Cerebellar nuclear complex (tissue), 1 donor: ENCODE measurements around the gene NAIF1.
A peak's percentile ranks its signal among the peaks of the same experiment; 100 is the strongest.
"Not testable (repeated sequence)": the region's sequence is repeated elsewhere in the genome, so short reads cannot be mapped to it uniquely, and the experiment has no call there.

ENCODE experiments used
- DNase-seq, 2 experiments: peaks; one replicate each; lab custom pipeline; 2025; lab: John Stamatoyannopoulos, UW

The NAIF1 gene

DNA sequence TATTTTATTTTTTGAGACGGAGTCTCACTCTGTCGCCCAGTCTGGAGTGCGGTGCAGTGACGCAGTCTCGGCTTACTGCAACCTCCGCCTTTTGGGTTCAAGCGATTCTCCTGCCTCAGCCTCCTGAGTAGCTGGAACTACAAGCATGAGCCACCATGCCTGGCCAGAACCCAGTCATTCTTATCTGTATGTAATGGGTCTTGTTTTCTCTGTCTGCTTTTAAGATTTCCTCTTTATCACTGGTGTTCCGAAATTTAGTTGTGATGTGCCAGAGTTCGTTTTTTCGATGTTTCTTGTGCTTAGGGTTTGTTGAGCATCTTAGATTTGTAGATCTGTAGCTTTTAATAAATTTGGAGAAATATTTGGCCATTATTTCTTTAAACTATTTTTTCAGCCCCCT is 20.1 kb upstream of the NAIF1 start:
- DNase-seq: no peak

DNA sequence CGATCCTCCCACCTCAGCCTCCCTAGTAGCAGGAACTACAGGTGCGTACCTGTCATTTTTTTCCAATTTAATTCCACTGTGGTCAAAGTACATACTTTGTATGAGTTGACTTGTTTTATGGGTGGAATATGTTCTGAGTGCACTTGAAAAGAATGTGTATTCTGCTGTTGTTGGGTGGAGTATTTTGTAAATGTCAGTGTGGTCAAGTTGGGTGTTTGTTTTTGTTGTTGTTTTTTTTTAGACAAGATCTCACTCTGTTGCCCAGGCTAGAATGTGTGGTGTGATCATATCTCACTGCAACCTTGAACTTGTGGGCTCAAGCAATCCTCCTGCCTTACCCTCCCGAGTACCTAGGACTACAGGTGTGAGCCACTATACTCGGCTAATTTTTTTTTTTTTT is 18.8 kb upstream of the NAIF1 start:
- no peak for DNase-seq

DNA sequence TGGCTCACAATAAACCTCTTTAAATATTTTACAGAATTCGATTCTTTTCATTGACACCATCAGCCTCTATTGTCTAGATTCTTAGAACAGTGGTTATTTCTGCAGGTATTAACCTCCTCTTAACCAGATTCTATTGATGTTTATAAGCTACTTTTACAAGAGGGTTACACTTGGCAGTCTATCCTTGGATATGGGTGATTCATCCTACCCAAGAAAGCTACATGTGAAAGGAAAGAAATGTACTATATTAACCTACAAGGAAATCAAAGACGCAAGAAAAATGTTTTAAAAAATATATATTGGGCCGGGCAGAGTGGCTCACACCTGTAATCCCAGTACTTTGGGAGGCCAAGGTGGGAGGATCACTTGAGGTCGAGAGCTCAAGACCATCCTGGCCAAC is 17.6 kb upstream of the NAIF1 start:
- no peak for DNase-seq

DNA sequence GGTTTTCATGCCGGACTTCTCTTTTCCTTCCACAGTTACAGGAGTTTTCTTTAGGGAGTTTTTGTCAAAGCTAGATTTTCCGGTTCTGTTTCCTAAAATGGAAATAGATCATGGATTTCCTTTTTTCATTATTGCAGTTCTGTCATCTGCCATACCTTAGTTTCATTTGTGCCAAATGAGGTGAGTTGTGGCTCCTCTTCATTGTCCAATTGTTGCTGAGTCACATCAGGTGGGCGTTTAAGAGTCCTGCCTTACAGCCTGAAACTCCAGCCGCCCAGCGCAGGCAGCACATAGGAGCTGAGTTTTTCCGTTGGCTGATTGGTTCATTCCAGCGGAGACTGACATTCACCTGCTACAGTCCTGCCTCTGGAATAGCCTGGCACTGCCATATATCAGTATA is 15.0 kb upstream of the NAIF1 start:
- DNase-seq: no peak

DNA sequence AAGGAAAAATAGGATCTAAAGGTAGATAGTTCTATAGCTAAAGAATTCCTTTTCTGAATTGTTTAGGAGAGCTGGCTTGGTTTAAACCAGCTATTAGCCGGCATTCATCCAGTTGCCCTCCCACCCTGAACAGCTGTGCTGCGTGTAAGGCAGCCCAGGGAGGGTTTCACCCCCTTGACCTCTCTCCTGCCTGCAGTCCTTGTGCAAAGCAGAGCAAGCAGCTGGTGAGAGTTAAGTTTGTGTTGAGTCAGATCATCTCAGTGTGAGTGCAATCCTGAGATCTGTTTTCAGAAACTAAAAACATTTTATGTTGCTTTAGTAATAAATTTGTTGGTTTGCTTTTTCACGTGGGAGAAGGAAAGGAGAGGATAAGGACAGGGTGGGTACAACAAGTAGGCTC is 13.9 kb upstream of the NAIF1 start:
- no peak for DNase-seq

DNA sequence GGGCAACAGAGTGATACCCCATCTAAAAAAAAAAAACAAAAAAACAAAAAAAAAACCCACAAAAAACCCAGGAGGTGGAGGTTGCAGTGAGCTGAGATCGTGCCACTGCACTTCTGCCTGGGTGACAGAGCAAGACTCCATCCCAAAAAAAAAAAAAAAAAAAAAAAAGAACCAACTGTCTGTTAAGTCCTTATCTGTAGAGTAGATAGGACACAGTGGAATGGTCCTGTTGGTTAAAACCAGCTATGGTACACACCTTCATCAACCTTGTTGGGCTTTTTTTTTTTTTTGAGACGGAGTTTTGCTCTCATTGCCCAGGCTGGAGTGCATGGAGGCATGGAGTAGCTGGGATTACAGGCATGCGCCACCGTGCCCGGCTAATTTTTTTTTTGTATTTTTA is 13.1 kb upstream of the NAIF1 start:
- no peak for DNase-seq

DNA sequence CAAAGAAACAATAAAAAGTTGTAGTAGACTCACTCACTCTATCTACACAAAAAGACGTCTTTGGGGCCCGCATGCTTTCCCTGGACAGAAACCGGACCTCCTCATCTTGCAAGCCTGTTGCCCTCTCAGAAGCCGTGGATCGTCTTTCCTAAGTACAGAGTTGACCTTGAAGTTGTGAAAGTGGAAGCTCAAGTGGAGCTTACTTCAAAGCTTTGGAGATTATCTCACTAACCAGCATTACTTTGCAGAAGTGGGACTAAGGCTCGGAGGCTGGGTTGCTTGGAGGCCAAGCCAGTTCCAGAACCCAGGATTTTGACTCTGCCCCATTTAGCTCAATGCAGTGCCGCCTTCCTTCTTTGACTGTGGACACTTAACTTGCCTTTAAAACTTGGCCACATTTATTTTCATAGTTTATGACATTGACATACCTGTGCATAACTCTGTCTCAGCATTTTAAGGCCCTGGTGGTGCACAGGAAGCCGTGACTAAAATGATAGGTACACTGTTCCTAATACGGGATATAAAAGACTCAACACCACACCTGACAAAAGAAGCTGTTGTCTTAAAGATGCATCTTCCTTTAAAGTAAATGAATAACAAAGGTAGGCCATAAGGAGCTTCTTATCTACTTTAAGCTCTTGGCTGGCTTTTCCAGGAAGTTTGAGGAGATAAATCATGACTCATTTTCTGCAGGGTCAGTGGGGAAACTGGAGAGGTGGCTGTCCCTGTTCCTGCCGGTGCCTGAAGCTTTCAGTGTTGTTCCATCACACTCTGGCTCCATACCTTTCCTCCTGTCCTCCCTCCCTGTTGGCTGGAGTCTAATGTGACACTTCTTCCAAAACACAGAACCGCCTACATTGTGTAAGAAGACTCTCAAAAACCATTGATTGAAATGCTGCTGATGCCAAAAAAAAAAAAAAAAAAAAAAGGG is 11.6 kb upstream of the NAIF1 start:
- DNase-seq: no peak

DNA sequence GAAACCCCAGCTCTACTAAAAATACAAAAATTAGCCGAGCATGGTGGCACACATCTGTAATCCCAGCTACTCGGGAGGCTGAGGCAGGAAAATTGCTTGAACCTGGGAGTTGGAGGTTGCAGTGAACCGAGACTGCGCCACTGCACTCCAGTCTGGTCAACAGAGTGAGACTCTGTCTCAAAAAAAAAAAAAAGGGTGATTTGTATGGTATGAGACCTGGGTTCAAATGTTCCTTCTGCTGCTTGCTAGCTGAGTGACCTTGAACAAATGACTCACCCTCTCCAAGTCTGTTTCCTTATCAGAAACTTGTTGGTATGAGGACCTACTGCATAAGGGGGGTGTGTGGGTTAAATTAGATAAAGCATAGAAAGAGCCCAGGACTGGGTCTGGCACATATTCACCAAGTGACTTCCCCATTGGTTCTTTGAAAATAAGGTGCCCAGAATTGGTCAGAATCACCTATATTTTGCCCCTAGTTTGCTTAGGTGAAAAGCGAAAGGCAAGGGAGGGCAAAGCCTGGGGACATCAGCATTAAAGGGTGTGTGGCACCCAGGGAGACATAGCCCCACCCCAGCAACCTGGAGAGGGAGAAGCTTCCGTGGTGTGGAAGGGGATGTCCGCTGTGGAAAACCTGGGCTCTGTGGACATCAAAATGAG is 10.9 kb upstream of the NAIF1 start:
- DNase-seq: no peak

DNA sequence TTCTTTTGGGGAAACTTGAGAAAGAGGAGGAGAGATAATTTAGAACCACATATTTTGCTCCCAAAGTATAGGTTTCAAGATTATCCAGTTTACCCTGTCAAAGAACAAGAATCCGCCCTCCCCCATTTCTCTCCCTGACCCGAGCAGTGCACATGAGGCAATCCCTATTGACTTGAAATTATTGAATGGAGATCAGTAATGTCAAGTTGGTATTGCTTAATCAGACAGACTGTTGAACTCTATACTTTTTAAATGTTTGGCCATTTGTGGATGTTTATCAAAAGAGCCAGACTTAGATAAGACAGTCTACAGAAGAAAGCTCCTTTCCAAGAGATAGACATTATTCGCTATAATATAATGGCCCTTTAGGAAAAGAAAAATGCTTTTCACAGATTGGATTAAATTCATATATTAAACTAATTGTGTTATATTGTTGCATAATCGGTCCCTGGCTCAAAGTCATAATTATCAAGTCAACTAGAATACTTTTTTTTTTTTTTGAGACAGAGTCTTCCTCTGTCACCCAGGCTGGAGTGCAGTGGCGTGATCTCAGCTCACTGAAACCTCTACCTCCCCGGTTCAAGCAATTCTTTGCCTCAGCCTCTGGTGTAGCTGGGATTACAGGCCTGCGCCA is 6.2 kb upstream of the NAIF1 start:
- DNase-seq: no peak

DNA sequence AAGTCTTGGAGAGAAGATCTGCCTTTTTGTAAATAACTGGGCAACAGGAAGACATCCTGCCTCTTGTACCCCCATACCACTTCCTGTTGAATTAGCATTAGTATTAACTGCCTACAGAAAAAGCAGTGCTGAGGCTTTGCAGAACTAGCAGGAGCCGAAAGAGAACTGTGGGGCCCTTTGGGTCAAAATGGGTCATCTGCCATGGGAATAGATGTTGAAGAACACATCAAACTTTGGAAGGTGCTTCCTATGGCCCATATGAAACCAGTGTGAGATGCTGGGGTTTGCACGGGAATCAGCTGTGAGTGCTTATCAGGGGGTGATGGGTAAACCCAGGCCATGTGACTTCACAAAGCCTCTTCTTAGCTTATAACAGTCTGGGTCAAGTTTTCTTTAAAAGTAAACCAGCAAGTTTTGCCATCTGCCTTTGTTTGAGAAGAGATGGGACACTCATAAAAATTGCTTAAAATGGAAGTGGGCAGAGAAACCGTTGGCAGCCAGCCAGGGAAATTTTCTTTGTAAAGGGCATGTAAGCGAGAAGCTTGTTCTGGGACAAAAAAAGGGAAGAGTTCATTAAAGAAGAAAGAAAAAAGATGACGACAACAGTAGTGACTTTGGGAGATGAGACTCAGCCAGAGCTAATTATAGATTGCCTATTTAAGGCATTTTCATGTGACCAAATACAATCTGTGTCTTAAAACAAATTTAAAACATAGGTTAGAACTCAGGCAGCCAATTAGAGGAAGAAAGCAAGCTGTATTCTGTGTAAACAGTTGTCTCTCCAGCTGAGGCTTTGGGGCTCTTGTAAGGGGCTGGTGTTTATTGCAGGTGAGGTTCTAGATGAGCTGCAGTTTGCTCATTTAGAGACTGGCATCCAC is 5.3 kb upstream of the NAIF1 start:
- no peak for DNase-seq

DNA sequence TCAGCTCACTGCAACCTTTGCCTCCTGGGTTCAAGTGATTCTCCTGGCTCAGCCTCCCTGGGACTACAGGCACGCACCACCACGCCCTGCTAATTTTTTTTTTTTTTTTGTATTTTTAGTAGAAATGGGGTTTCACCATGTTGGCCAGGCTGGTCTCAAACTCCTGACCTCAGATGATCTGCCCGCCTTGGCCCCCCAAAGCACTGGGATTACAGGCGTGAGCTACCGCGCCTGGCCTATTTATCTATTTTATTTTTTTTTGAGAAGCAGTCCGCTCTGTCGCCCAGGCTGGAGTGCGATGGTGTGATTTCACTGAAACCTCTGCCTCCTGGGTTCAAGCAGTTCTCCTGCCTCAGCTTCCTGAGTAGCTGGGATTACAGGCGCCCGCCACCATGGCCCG is 4.4 kb upstream of the NAIF1 start:
- DNase-seq: not testable (repeated sequence)

DNA sequence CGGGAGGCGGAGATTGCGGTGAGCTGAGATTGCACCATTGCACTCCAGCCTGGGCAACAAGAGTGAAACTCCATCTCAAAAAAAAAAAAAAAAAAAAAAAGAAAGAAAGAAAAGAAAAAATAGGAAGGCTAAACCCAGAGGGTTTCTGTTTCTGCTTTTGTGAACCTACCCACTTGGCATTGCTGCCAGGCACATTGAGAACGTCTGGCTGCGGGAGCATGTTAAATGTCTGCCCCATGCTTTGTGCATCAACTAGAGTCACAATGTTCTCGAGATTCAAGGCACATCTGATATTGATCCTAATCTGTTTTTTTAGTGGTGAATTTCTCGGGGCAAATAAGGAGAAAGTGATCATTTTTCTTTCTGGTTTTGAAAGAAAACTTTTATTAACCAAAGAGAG is 3.8 kb upstream of the NAIF1 start:
- no peak for DNase-seq

DNA sequence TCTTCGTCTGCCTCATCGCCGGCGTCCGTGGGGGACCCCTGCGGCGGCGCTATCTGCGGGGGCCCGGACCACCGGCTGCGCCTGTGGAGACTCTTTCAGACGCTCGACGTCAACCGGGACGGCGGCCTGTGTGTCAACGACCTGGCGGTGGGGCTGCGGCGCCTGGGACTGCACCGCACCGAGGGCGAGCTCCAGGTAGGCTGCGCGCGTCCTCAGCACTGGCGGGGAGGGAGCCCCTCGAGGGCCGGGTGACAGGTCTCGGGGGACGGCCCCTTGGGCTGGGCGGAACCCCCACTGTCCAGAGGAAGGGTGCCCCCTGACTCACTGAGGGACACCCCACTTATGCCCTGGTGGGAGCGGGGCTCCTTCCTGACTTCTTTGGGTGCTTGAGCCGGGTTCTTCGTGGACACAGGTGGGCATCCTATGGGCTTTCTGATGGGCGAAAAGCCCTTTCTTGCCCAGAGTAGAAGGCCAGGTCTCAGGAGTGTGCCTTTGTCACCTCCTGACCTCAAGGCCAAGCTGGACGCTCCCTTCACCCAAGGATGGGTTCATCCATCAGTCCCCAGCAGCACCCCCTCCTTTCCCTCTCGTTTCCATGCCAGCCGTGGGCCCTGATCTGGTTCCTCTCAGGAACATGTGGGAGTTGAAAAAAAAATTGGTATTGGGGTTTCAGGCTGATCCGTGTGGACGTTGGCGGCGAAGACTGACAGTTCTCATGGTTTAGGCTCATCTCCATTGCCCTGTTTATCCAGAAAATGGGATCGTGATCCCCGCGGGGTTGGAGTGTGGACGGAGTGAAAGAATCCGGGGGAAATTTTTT is 1.5 kb upstream of the NAIF1 start:
- DNase-seq: no peak

DNA sequence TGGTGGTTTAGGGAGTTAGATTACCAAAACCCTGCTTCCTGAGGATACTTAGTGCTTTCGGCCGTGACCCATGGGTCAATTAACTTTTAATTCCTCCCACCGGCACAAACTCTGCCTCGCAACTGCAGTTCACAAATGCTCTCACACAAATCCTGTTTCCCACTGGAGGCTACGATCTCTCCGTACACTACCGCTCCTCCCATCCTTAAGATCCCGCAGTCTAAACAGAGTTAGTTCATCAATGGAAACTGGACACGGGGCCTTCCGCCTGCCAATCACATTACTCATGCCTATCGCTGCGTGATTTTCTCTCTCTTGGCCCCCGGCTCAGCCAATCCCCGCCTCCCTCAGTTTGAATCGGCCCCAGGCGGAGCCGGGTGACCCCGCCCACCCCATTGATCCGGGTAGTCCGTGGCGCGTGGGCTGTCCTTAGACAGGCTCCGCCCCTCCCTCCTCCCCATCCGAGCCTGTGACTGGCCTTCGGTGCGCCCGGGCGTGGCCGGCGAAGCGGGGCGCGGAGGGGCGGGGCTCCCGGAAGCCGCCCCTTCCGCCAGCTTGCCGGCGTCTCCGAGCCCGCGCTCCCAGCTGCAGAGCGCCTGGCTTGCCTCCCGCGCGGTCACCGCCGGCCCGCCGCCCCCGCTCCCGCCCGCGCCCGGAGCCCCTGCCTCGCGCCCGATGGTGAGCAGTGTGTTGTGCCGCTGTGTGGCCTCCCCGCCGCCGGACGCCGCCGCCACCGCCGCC is 695 bp upstream of the NAIF1 start, which contains the start of gene SLC25A25:
SLC25A25 (plus strand) TSS at position 588 of the 741 bp plus-strand sequence; CDS start at position 676, 88 bp downstream.
- peak; percentile 95 to 98 for DNase-seq

DNA sequence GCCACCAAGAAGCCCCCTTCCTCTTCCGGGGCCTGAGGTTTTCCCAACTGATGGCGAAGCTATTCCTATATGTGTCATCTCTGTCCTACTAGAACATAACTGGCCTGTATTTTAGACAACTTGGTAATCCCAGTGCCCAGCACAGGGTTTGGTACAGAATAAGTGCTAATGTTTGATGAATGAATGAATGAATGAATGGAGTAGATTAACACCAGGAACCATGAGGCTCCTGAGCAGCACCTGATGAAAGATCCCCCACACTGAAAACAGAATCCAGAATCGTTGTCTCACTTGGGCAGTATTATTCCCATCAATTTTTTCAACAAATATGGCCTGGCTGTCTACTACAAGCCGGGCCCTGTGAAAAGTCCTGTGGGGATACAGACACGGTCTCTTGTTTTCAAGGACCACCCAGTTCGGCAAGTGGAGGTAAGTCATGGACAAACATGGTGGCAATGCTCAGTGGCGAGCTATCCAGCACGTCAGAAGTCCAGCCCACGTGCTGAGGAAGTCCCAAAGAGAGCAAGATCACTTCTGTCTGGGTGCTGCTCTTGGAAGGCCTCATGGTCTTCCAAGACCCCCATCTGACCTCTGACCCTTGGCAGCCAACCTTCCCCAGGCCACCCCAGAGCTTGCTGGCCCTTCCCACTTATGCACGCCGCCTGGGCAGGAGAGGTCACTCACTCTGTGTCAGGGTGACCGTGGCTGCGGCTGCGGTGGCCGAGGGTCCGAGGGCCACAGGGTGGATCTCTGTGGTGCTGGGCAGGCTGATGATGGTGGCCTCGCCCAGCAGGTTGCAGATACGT is 1.0 kb downstream of the NAIF1 start:
- no peak for DNase-seq

DNA sequence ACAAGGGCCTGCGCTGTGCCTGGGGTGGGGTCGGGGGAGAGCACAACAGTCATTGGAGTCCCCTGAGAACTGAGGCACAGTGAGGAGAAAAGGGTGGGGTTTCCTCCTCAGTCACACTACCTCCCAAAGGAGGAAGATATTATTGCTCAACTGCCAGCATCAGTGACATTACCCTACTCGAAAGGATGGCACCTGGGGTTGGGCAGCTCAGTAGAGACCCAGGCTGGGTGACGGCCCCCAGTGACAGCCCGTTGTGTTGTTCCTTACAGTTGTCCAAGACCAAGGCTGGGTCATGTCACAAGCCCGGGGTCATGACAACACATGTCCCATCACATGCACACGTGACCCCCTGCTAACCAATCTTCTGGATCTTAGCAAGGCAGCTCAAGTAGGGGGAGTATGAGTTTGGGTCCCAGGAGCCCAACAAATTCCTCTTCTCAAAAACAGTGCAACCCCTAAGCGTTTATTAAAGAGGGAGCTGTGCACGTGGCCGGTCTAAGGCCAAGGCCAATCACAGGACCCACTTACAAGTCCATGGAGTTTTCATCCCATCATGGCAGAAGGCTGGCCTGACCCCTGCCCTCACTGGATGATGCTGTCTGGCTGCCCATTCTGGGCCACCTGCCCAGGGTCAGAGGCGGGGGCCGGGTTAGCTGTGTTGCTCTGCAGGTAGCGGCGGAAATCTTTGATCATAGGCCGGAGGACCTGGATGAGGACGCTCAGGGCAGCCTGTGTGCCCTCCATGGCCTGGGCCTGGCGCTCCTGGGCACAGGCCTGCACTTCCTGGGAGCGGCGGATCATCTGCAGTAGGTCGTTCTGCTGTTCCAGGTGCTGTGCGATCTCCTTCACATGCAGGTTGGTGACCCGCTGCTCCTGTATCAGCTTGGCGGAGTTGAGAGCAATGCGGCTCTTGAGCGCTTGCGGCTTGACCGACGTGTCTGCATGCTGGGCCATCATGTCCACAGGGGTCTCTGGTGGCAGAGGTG is 4.0 kb downstream of the NAIF1 start:
- DNase-seq: no peak

DNA sequence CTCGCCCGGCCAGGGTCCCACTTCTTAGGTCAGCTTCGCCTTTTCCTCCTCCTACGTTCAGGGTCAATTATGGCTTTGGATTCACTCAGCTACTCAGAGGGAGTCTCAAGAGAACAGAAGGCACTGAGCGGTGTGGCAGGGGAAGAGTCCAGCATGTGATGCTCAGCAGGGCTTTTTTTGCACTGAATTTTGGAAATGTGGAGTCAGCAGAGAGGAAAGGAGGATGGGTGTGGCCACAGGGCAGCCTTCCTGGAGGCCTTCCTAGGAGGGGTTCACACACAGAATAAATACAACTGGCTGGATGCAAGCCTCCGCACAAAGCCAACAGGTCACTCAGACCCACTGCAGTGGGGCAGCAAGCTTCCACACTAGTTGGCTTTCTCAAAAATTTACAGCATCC is 4.8 kb downstream of the NAIF1 start:
- DNase-seq: no peak

DNA sequence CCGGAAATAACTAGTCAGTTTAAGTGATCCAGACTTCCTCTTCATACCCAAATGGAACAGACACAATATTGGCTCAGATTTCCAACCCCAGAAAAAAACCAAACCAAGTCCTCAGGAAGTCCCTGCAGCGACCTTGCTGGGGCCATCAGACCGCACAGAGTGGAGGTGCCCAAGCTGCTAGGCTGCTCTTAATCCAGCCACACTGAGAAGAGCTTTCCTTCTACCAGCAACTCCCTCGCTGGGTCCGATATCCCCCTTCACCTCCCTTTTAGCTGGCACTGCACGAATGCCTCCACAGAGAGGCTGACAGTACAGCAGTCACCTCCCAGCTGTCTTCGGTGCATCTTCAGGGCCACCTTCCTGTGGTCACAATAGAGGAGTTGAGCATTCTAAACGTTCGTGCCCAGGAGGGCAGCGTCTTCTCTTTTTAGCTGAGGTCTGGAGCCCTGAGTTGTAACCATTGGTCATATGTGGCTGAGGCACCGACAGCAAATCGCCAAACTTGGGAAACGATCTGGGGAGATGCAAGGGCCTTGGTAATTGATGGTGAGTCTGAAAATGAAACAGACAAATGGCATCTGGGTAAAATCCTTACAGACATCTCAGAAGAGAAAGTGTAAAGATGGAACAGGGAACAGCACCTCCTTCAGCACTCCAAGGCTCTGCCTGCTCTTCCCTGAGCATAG is 5.7 kb downstream of the NAIF1 start:
- DNase-seq: no peak
